K562 (cell line): ENCODE data around the gene PXN. TPM values are rescaled to one million over a fixed set of nuclear protein-coding genes. Genes with fewer than 3 reads are reported as not detected.
A peak's percentile ranks its signal among the peaks of the same experiment; 100 is the strongest.

Source experiments
- ATAC-seq: fragments of 200-7000 bp; cut with Tn5 transposase; 3 replicates; pipeline ENCODE4 v1.9.1; 2020; ENCODE audit warnings: moderate library complexity
- BruUV-seq: library from RNA; stranded (reverse); fragments of 400-500 nt; replicated peaks from 2 replicates; lab custom pipeline; 2021; lab: Mats Ljungman, UMichigan
- CTCF ChIA-PET: fragments of 300-600 bp; formaldehyde crosslinking; extraction: SDS; loops from one replicate; lab custom pipeline; 2021; ENCODE audit warnings: low intra/inter-chr PET ratio; lab: Yijun Ruan, JAX
- POLR2A ChIA-PET: fragments of 300-600, 350-650 bp; sonication (Branson Sonifier 250); formaldehyde crosslinking; extraction: SDS; loops from one replicate; lab custom pipeline; 2021; ENCODE audit warnings: antibody characterized with exemption, inconsistent platforms; lab: Yijun Ruan, JAX
- DNase-seq, 4 experiments: peaks; one replicate each; pipeline versions ENCODE4 v3.0.0 to v3.0.0-alpha.2; 2011 to 2018; ENCODE audit warnings: low spot score in 3 of 4, mixed read lengths in 3 of 4; ENCODE audit errors: extremely low read depth in 1 of 4
- FAIRE-seq: peaks from 2 replicates; lab custom pipeline; 2011; peaks lifted over from hg19 to GRCh38; lab: Jason Lieb, UNC
- H2AFZ ChIP-seq: 2 replicates; pipeline ENCODE4 v1.6.0; 2011; ENCODE audit warnings: low read depth, low read length, control low read depth, inconsistent platforms
- H3K27ac ChIP-seq: fragments of 200-600 bp; 3 replicates; pipeline ENCODE4 v1.8.0; 2011; ENCODE audit warnings: low read depth, mild to moderate bottlenecking, control low read depth, inconsistent platforms, low read length, moderate library complexity, mixed read lengths; ENCODE audit errors: extremely low read depth
- H3K27me3 ChIP-seq, 2 experiments: fragments of 300-600 bp in 1 of 2; 2 replicates in 1 of 2; 3 replicates in 1 of 2; pipeline versions ENCODE4 v1.6.0 to v1.8.0; 2011; ENCODE audit warnings: inconsistent platforms in 2 of 2, low read length in 2 of 2, mild to moderate bottlenecking in 1 of 2, mixed read lengths in 1 of 2, moderate library complexity in 1 of 2; ENCODE audit not compliant: control insufficient read depth in 2 of 2, insufficient read depth in 2 of 2
- H3K36me3 ChIP-seq: fragments of 300-600 bp; 3 replicates; pipeline ENCODE4 v1.8.0; 2011; ENCODE audit warnings: mild to moderate bottlenecking, low read length, inconsistent platforms; ENCODE audit not compliant: control insufficient read depth, insufficient read depth
- H3K4me1 ChIP-seq, 2 experiments: fragments of 200-600 bp in 1 of 2; replicated peaks in 1 of 2; 2 replicates in 1 of 2; 3 replicates in 1 of 2; pipeline versions ENCODE4 v1.5.1 to v1.8.0; 2011; ENCODE audit warnings: inconsistent platforms in 2 of 2, low read length in 2 of 2, mild to moderate bottlenecking in 1 of 2, mixed read lengths in 1 of 2, moderate library complexity in 1 of 2; ENCODE audit not compliant: control insufficient read depth in 2 of 2, insufficient read depth in 2 of 2
- H3K4me2 ChIP-seq: 2 replicates; pipeline ENCODE4 v1.6.1; 2011; ENCODE audit warnings: low read length, control low read depth, inconsistent platforms, mixed read lengths; ENCODE audit not compliant: insufficient read depth
- H3K4me3 ChIP-seq: fragments of 200-600 bp; sonication (generic), shearing (Covaris generic); 2 replicates; pipeline ENCODE4 v1.5.1; 2016; ENCODE audit warnings: control low read depth, inconsistent platforms
- H3K79me2 ChIP-seq: fragments of 200-600 bp; 3 replicates; pipeline ENCODE4 v1.8.0; 2011; ENCODE audit warnings: low read length, inconsistent platforms; ENCODE audit not compliant: control insufficient read depth, insufficient read depth
- H3K9ac ChIP-seq, 2 experiments: 2 replicates each; pipeline versions ENCODE4 v1.6.0 to v1.6.1; 2011; ENCODE audit warnings: low read depth in 2 of 2, low read length in 2 of 2, control low read depth in 1 of 2, inconsistent platforms in 1 of 2, mild to moderate bottlenecking in 1 of 2, mixed read lengths in 1 of 2; ENCODE audit not compliant: insufficient read depth in 1 of 2
- H3K9me1 ChIP-seq: one replicate; pipeline ENCODE4 v1.6.0; 2011; ENCODE audit warnings: inconsistent platforms, mild to moderate bottlenecking, low read length, moderate library complexity; ENCODE audit not compliant: control insufficient read depth, insufficient read depth
- H3K9me3 ChIP-seq: replicated peaks from 2 replicates; pipeline ENCODE4 v1.5.1; 2011; ENCODE audit warnings: low read depth, low read length, inconsistent platforms; ENCODE audit not compliant: control insufficient read depth, insufficient read depth
- H4K20me1 ChIP-seq: replicated peaks from 2 replicates; pipeline ENCODE4 v1.6.1; 2011; ENCODE audit warnings: low read length, inconsistent platforms, mixed read lengths; ENCODE audit not compliant: control insufficient read depth, insufficient read depth
- POLR2G ChIP-seq: fragments of 200-400 bp; formaldehyde crosslinking; IDR thresholded peaks from 2 replicates; pipeline ENCODE4 v1.6.1; 2017; ENCODE audit warnings: low read depth, mild to moderate bottlenecking, antibody characterized with exemption, low read length, moderate library complexity
- PTTG1 ChIP-seq: fragments of 450-650 bp; IDR thresholded peaks from 2 replicates; pipeline ENCODE4 v1.6.1; 2016; ENCODE audit warnings: low read depth, mild to moderate bottlenecking, missing genetic modification characterization, missing compliant biosample characterization
- RBFOX2 ChIP-seq: fragments of 200-400 bp; formaldehyde crosslinking; IDR thresholded peaks from 2 replicates; pipeline ENCODE4 v1.6.1; 2017; ENCODE audit warnings: low read depth, mild to moderate bottlenecking, low read length, moderate library complexity
- RBM22 ChIP-seq: fragments of 200-400 bp; formaldehyde crosslinking; IDR thresholded peaks from 2 replicates; pipeline ENCODE4 v1.6.1; 2018; ENCODE audit warnings: low read length, low read depth; ENCODE audit not compliant: poor library complexity, severe bottlenecking
- XRCC5 ChIP-seq: fragments of 200-400 bp; formaldehyde crosslinking; IDR thresholded peaks from 2 replicates; pipeline ENCODE4 v1.6.1; 2017; ENCODE audit warnings: low read depth, mild to moderate bottlenecking, low read length
- WGBS: fragments of 100-300 bp; shearing (Covaris generic); methylation state at CpG from one replicate; pipeline ENCODE4 v1.1.6; 2016; ENCODE audit warnings: low coverage, mixed read lengths; ENCODE audit not compliant: insufficient coverage; ENCODE audit errors: missing lambda C conversion rate; 5-methylcytosine and 5-hydroxymethylcytosine counted together
- in situ Hi-C: fragments of 300-500 bp; cut with MboI; formaldehyde crosslinking; loops from 4 replicates; pipeline ENCODE4 v1.15.0; 2018; ENCODE audit warnings: inconsistent platforms, mixed read lengths
- intact Hi-C: fragments of 100-400 bp; cut with micrococcal nuclease; formaldehyde crosslinking; loops from 2 replicates; pipeline ENCODE4 v1.14.2; 2022
- polyA plus RNA-seq, 8 experiments: library from polyadenylated mRNA; depleted of rRNA in 4 of 8; stranded (reverse) in 5 of 8; unstranded in 3 of 8; fragments of >200 nt; fragmentation: Nextera tagmentation in 2 of 8; fragmentation: Illumina TruSeq in 1 of 8; extraction: Ambion mirVana in 2 of 8; extraction: Trizol in 1 of 8; gene quantifications; 2 replicates each; pipeline versions ENCODE4 v1.2.1 to v1.2.3, GENCODE V29; 2011 to 2014; ENCODE audit warnings: inconsistent platforms in 1 of 8, missing spikeins in 1 of 8
- total RNA-seq, 7 experiments: library from RNA; depleted of rRNA in 6 of 7; stranded (reverse); fragments of >200 nt in 6 of 7; fragmentation: Illumina TruSeq in 2 of 7; extraction: Trizol in 2 of 7; gene quantifications; 2 replicates each; pipeline versions ENCODE4 v1.2.1 to v1.2.3, GENCODE V29; 2011 to 2021; ENCODE audit warnings: low replicate concordance in 1 of 7
- TF ChIP-seq, protein P1 (sequence below): fragments of 250-450 bp; sonication (Bioruptor Pico); IDR thresholded peaks from 2 replicates; pipeline ENCODE4 v1.8.0; 2022; ENCODE audit warnings: inconsistent platforms

PXN gene
- total and polyA plus RNA-seq, 9 of the 15 experiments (the other 6 are each of a cell fraction or from before 2014, with no cell fraction given): 4.0 to 74.1 (median 18.6) TPM

DNA sequence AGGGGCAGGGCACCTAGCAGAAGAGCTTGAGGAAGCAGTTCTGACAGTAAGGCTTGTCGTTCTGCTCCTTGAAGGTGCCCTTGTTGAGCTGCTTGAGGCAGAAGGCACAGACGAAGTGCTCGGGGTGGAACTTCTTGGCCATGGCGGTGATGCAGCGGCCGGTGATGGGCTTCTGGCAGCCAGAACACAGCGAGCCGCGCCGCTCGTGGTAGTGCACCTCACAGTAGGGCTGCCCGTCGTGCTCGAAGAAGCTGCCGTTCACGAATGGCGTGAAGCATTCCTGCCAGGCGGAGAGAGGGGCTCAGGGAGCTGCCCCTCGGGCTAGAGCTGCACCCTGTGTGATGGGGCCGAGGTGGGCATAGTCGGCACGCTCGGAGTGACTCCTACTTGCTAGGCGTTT lies 53.2 kb downstream of the PXN start:
- no peak overlapping the region; a peak in 1 of 4 replicates for H3K9ac ChIP-seq
- H3K9me3 ChIP-seq: no peaks in the 10 kb centered on the region
- no peaks in the 10 kb centered on the region for H3K27me3 ChIP-seq
- H3K79me2 ChIP-seq: no peaks in the 10 kb centered on the region
- no peaks in the 10 kb centered on the region for H4K20me1 ChIP-seq
- FAIRE-seq (no peak), DNase-seq (no peak), ATAC-seq (no peak)
- ChIA-PET POLR2A (interaction anchor here (0.5 to 5.3 kb wide), 5 partner anchors 11 to 112 kb away, joined by 3 to 70 read pairs (median 3); partner anchors contain the start of genes RNU4-2 and RPLP0), CTCF (no interaction called here)
- 95% methylated on average over 13 of the region's 24 CpGs for WGBS
- intact Hi-C loops (no loop called here), in situ Hi-C loops (no loop called here)
- peaks cover 59% of the 10 kb centered on the region; the same call in 2 of the 3 replicates for H3K36me3 ChIP-seq
- H3K4me1 ChIP-seq: peaks cover 0 to 34% of the 10 kb centered on the region in 2 experiments; a peak in 2 of 5 replicates
- TF ChIP-seq PTTG1 (no peak), RBFOX2 (peak; percentile 47; the same call in 1 of the 2 replicates), POLR2G (peak; percentile 67), XRCC5 (no peak), RBM22 (peak; percentile 66)
- TF ChIP-seq, protein P1, sequence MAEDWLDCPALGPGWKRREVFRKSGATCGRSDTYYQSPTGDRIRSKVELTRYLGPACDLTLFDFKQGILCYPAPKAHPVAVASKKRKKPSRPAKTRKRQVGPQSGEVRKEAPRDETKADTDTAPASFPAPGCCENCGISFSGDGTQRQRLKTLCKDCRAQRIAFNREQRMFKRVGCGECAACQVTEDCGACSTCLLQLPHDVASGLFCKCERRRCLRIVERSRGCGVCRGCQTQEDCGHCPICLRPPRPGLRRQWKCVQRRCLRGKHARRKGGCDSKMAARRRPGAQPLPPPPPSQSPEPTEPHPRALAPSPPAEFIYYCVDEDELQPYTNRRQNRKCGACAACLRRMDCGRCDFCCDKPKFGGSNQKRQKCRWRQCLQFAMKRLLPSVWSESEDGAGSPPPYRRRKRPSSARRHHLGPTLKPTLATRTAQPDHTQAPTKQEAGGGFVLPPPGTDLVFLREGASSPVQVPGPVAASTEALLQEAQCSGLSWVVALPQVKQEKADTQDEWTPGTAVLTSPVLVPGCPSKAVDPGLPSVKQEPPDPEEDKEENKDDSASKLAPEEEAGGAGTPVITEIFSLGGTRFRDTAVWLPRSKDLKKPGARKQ: no peak
- no peak overlapping the region for H3K4me2 ChIP-seq
- no peak overlapping the region for H3K4me3 ChIP-seq
- H3K27ac ChIP-seq: no peak overlapping the region
- no peaks in the 10 kb centered on the region for H3K9me1 ChIP-seq
- no TSS peak for BruUV-seq
- H2AFZ ChIP-seq: no peak overlapping the region
